H9 (cell line): ENCODE measurements around the gene GPR15LG. TPM values are rescaled to one million over a fixed set of nuclear protein-coding genes. Genes with fewer than 3 reads are reported as not detected.
A peak's percentile ranks its signal among the peaks of the same experiment; 100 is the strongest.
"Not testable (repeated sequence)": the region's sequence is repeated elsewhere in the genome, so short reads cannot be mapped to it uniquely, and the experiment has no call there.

Source experiments
- DNase-seq: peaks from one replicate; pipeline ENCODE4 v3.0.0-alpha.2; 2017
- H2AFZ ChIP-seq: one replicate; pipeline ENCODE4 v1.6.1; 2013; ENCODE audit warnings: mild to moderate bottlenecking, low read length, control low read depth, moderate library complexity
- H2AK5ac ChIP-seq: 2 replicates; pipeline ENCODE4 v1.6.1; 2013; ENCODE audit warnings: low read length, control low read depth, mixed read lengths; ENCODE audit not compliant: insufficient read length
- H2BK120ac ChIP-seq: one replicate; pipeline ENCODE4 v1.6.1; 2013; ENCODE audit warnings: low read depth, mild to moderate bottlenecking, low read length, control low read depth, inconsistent platforms; ENCODE audit not compliant: poor library complexity, severe bottlenecking
- H2BK12ac ChIP-seq: 2 replicates; pipeline ENCODE4 v1.6.1; 2013; ENCODE audit warnings: low read length, control low read depth, mixed read lengths, low read depth; ENCODE audit not compliant: insufficient read length
- H2BK15ac ChIP-seq: 2 replicates; pipeline ENCODE4 v1.6.1; 2013; ENCODE audit warnings: low read depth, low read length, control low read depth
- H2BK20ac ChIP-seq: one replicate; pipeline ENCODE4 v1.6.1; 2013; ENCODE audit warnings: low read depth, mild to moderate bottlenecking, low read length, control low read depth, inconsistent platforms; ENCODE audit not compliant: poor library complexity, severe bottlenecking
- H2BK5ac ChIP-seq: 2 replicates; pipeline ENCODE4 v1.6.1; 2013; ENCODE audit warnings: low read length, control low read depth, mixed read lengths; ENCODE audit not compliant: insufficient read length
- H3K14ac ChIP-seq: 2 replicates; pipeline ENCODE4 v1.6.1; 2013; ENCODE audit warnings: low read length, control low read depth; ENCODE audit not compliant: insufficient read depth
- H3K18ac ChIP-seq: 2 replicates; pipeline ENCODE4 v1.6.1; 2013; ENCODE audit warnings: low read depth, mild to moderate bottlenecking, mixed read lengths, low read length, control low read depth; ENCODE audit not compliant: insufficient read length
- H3K23ac ChIP-seq: 2 replicates; pipeline ENCODE4 v1.6.1; 2013; ENCODE audit warnings: low read length, control low read depth, mixed read lengths, low read depth; ENCODE audit not compliant: insufficient read length
- H3K23me2 ChIP-seq: 2 replicates; pipeline ENCODE4 v1.6.1; 2013; ENCODE audit warnings: low read depth, mild to moderate bottlenecking, mixed read lengths, low read length, control low read depth; ENCODE audit not compliant: insufficient read length, poor library complexity, severe bottlenecking
- H3K27ac ChIP-seq: 2 replicates; pipeline ENCODE4 v1.5.1; 2013; ENCODE audit warnings: low read length, control low read depth, mixed read lengths, low read depth; ENCODE audit not compliant: insufficient read length
- H3K27me3 ChIP-seq: 2 replicates; pipeline ENCODE4 v1.6.1; 2013; ENCODE audit warnings: low read length, control low read depth, inconsistent platforms; ENCODE audit not compliant: insufficient read depth
- H3K4ac ChIP-seq: 2 replicates; pipeline ENCODE4 v1.6.1; 2013; ENCODE audit warnings: low read depth, mild to moderate bottlenecking, control low read depth, inconsistent platforms, low read length, moderate library complexity
- H3K4me1 ChIP-seq: 2 replicates; pipeline ENCODE4 v1.6.1; 2013; ENCODE audit warnings: low read length, control low read depth, inconsistent platforms; ENCODE audit not compliant: insufficient read depth
- H3K4me2 ChIP-seq: 2 replicates; pipeline ENCODE4 v1.6.1; 2013; ENCODE audit warnings: low read length, control low read depth, mixed read lengths; ENCODE audit not compliant: insufficient read length, insufficient read depth
- H3K56ac ChIP-seq: 2 replicates; pipeline ENCODE4 v1.6.1; 2013; ENCODE audit warnings: low read depth, mild to moderate bottlenecking, mixed read lengths, low read length, control low read depth; ENCODE audit not compliant: insufficient read length
- H3K79me1 ChIP-seq: 2 replicates; pipeline ENCODE4 v1.6.1; 2013; ENCODE audit warnings: low read depth, mild to moderate bottlenecking, moderate library complexity, low read length, control low read depth, inconsistent platforms; ENCODE audit not compliant: insufficient read depth, poor library complexity, severe bottlenecking
- H3K79me2 ChIP-seq: 2 replicates; pipeline ENCODE4 v1.6.1; 2013; ENCODE audit warnings: low read length, control low read depth, inconsistent platforms; ENCODE audit not compliant: insufficient read depth
- H3K9ac ChIP-seq: 2 replicates; pipeline ENCODE4 v1.6.1; 2013; ENCODE audit warnings: low read length, control low read depth, mixed read lengths; ENCODE audit not compliant: insufficient read length; ENCODE audit errors: extremely low read depth
- H3K9me3 ChIP-seq: one replicate; pipeline ENCODE4 v1.6.1; 2013; ENCODE audit warnings: low read depth, low read length, inconsistent platforms; ENCODE audit not compliant: control insufficient read depth
- H3T11ph ChIP-seq: one replicate; pipeline ENCODE4 v1.6.1; 2013; ENCODE audit warnings: mild to moderate bottlenecking, low read length, control low read depth, inconsistent platforms
- H4K20me1 ChIP-seq: one replicate; pipeline ENCODE4 v1.6.1; 2013; ENCODE audit not compliant: control insufficient read depth, insufficient read length, insufficient read depth
- H4K5ac ChIP-seq: 2 replicates; pipeline ENCODE4 v1.6.1; 2013; ENCODE audit warnings: low read depth, mild to moderate bottlenecking, mixed read lengths, low read length, control low read depth; ENCODE audit not compliant: insufficient read length
- H4K8ac ChIP-seq: replicated peaks from 2 replicates; pipeline ENCODE4 v1.6.1; 2013; ENCODE audit warnings: low read length, control low read depth, mixed read lengths, low read depth; ENCODE audit not compliant: insufficient read length
- H4K91ac ChIP-seq: 2 replicates; pipeline ENCODE4 v1.6.1; 2013; ENCODE audit warnings: low read depth, mild to moderate bottlenecking, moderate library complexity, mixed read lengths, low read length, control low read depth; ENCODE audit not compliant: insufficient read length
- H3K27ac Mint-ChIP-seq, 3 experiments: 2 replicates in 2 of 3; 3 replicates in 1 of 3; pipeline ENCODE4 v1.8.0; 2020 to 2021; ENCODE audit warnings: mixed read lengths in 3 of 3, mild to moderate bottlenecking in 1 of 3, moderate library complexity in 1 of 3
- H3K27me3 Mint-ChIP-seq: 2 replicates; pipeline ENCODE4 v1.8.0; 2021; ENCODE audit warnings: low read depth, mild to moderate bottlenecking, moderate library complexity, mixed read lengths
- H3K36me3 Mint-ChIP-seq, 3 experiments: 2 replicates in 2 of 3; 3 replicates in 1 of 3; pipeline ENCODE4 v1.8.0; 2020 to 2021; ENCODE audit warnings: low read depth in 3 of 3, mixed read lengths in 3 of 3; ENCODE audit not compliant: insufficient read depth in 1 of 3
- H3K4me1 Mint-ChIP-seq, 2 experiments: 2 replicates each; pipeline ENCODE4 v1.8.0; 2020; ENCODE audit warnings: mixed read lengths in 2 of 2
- H3K4me3 Mint-ChIP-seq, 2 experiments: 2 replicates in 1 of 2; 3 replicates in 1 of 2; pipeline ENCODE4 v1.8.0; 2020 to 2021; ENCODE audit warnings: mild to moderate bottlenecking in 2 of 2, mixed read lengths in 2 of 2, moderate library complexity in 1 of 2
- H3K9me3 Mint-ChIP-seq, 2 experiments: 2 replicates in 1 of 2; 3 replicates in 1 of 2; pipeline ENCODE4 v1.8.0; 2020; ENCODE audit warnings: mild to moderate bottlenecking in 2 of 2, mixed read lengths in 2 of 2, moderate library complexity in 1 of 2
- WGBS: extraction: QIAGEN DNeasy Blood & Tissue Kit; methylation state at CpG from one replicate; pipeline ENCODE4 v1.1.7; 2013; ENCODE audit warnings: missing lambda C conversion rate, low lambda C conversion rate, mixed read lengths; ENCODE audit not compliant: insufficient read length; ENCODE audit errors: extremely low coverage; 5-methylcytosine and 5-hydroxymethylcytosine counted together
- total RNA-seq: library from RNA; stranded (reverse); gene quantifications from 2 replicates; pipeline ENCODE4 v1.2.1, GENCODE V29; 2021

The GPR15LG gene
- total RNA-seq, 1 experiment from 2014 or later: not detected

DNA sequence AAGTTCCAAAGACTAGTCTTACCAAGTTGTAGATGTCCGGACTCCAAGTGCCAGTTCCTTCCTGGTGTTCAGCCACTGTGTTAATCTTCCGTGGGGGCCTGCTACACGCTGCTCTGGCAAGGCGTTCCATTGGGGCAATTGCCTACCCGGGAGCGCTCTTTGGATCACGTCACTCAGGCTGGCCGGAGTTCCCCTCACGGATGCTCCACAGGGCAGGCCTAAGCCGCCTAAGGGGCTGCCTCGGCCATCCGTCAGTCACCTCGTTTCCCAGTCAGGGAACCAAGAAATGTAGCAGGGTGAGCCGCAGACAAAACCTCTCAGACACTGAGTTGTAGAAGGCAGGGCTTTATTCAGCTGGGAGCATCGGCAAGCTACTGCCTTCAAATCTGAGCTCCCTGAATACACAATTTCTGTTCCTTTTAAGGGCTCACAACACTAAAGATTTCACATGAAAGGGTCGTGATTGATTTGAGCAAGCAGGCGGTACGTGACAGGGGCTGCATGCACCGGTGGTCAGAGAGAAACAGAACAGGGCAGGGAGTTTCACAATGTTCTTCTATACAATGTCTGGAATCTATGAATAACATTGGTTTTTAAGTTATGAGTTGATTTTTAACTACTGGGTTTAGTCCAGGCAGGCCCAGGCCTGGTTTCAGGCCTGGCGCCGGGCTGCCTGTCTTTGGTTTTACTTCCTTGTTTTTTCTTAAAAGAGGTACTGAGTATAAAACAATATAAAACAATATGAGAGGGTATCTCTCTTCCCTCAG, 1.7 kb upstream of the GPR15LG start:
- not testable (repeated sequence) for H3K14ac ChIP-seq, H2BK120ac ChIP-seq, H3K23me2 ChIP-seq, H2AFZ ChIP-seq, H3K9ac ChIP-seq, H3K4me3 Mint-ChIP-seq, H4K8ac ChIP-seq, H2BK5ac ChIP-seq, H3K27me3 Mint-ChIP-seq, H4K5ac ChIP-seq, H3K79me1 ChIP-seq, H2BK20ac ChIP-seq, H2BK15ac ChIP-seq, H3K27ac ChIP-seq, H4K91ac ChIP-seq, H2BK12ac ChIP-seq, H3K9me3 ChIP-seq, H3K4ac ChIP-seq, H3K27me3 ChIP-seq, H2AK5ac ChIP-seq, H3K79me2 ChIP-seq, H3K4me1 ChIP-seq, H3T11ph ChIP-seq, H3K9me3 Mint-ChIP-seq, H3K18ac ChIP-seq, DNase-seq, H3K23ac ChIP-seq, H3K4me1 Mint-ChIP-seq, H3K56ac ChIP-seq, H4K20me1 ChIP-seq, H3K4me2 ChIP-seq, H3K36me3 Mint-ChIP-seq
- peak overlapping the region in 1 of 3 experiments; percentile 15; a peak in 1 of 7 replicates for H3K27ac Mint-ChIP-seq
- no CpG with 5 or more reads among the region's 21 CpGs for WGBS
